GM18508 (cell line): Measurements from ENCODE around the gene RBM20.
"Not testable (repeated sequence)": the region's sequence is repeated elsewhere in the genome, so short reads cannot be mapped to it uniquely, and the experiment has no call there.

ENCODE experiments used
- ATAC-seq: cut with Tn5 transposase; IDR thresholded peaks from one replicate; pipeline ENCODE4 v1.9.1; 2021; ENCODE audit warnings: moderate number of reproducible peaks; ENCODE audit not compliant: insufficient read depth, unreplicated experiment

Gene RBM20

GRCh38 chr10:110698782-110699201, 54.7 kb downstream of the RBM20 start:
- ATAC-seq: no peak

- ATAC-seq: no peak
Observed at GRCh38 chr10:110699859-110700468, 55.8 kb downstream of the RBM20 start.

- no peak for ATAC-seq
Observed at GRCh38 chr10:110700947-110701616, 56.9 kb downstream of the RBM20 start.

GRCh38 chr10:110701617-110701971, 57.5 kb downstream of the RBM20 start:
- ATAC-seq: no peak

GRCh38 chr10:110704070-110704469, 59.9 kb downstream of the RBM20 start:
- no peak for ATAC-seq

- ATAC-seq: no peak
Observed at GRCh38 chr10:110704906-110705476, 60.9 kb downstream of the RBM20 start.

GRCh38 chr10:110705596-110705995, 61.5 kb downstream of the RBM20 start:
- ATAC-seq: not testable (repeated sequence)

GRCh38 chr10:110706690-110707098, 62.6 kb downstream of the RBM20 start:
- ATAC-seq: no peak

- ATAC-seq: no peak
Observed at GRCh38 chr10:110708776-110709443, 64.8 kb downstream of the RBM20 start.

GRCh38 chr10:110709444-110709828, 65.3 kb downstream of the RBM20 start:
- no peak for ATAC-seq

- no peak for ATAC-seq
Observed at GRCh38 chr10:110709964-110710587, 65.9 kb downstream of the RBM20 start.

GRCh38 chr10:110710621-110711020, 66.5 kb downstream of the RBM20 start:
- no peak for ATAC-seq

- no peak for ATAC-seq
Observed at GRCh38 chr10:110711382-110711781, 67.2 kb downstream of the RBM20 start.

GRCh38 chr10:110714356-110714755, 70.2 kb downstream of the RBM20 start:
- ATAC-seq: no peak

- ATAC-seq: no peak
Observed at GRCh38 chr10:110717781-110718589, 73.8 kb downstream of the RBM20 start.

GRCh38 chr10:110721406-110722038, 77.4 kb downstream of the RBM20 start:
- no peak for ATAC-seq

GRCh38 chr10:110723224-110723891, 79.2 kb downstream of the RBM20 start:
- no peak for ATAC-seq

- ATAC-seq: peak; percentile 54
Observed at GRCh38 chr10:110724116-110724921, 80.2 kb downstream of the RBM20 start.
